ENCODE measurements around the gene LRRC63.
"Not testable (repeated sequence)": the region's sequence is repeated elsewhere in the genome, so short reads cannot be mapped to it uniquely, and the experiment has no call there.

Gene LRRC63

DNA sequence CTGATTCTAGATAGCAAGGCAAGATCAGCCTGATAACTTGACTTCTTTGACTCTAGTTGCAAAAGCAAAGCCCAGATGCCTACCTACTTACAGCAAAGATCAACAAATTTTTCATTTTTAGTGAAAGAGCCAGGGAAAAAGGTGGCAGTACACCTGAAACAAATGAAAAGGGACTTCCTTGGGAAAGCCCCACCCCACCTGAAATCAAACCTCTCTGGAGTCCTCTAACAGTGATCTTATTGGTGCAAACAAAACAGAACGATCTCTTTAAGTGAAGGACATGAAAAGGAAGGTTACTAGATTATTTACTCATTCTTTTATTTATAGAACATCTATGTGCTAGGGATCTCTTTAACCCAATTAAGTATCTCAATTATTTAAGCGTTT, 29.2 kb upstream of the LRRC63 start:
- no peak for DNase-seq

DNA sequence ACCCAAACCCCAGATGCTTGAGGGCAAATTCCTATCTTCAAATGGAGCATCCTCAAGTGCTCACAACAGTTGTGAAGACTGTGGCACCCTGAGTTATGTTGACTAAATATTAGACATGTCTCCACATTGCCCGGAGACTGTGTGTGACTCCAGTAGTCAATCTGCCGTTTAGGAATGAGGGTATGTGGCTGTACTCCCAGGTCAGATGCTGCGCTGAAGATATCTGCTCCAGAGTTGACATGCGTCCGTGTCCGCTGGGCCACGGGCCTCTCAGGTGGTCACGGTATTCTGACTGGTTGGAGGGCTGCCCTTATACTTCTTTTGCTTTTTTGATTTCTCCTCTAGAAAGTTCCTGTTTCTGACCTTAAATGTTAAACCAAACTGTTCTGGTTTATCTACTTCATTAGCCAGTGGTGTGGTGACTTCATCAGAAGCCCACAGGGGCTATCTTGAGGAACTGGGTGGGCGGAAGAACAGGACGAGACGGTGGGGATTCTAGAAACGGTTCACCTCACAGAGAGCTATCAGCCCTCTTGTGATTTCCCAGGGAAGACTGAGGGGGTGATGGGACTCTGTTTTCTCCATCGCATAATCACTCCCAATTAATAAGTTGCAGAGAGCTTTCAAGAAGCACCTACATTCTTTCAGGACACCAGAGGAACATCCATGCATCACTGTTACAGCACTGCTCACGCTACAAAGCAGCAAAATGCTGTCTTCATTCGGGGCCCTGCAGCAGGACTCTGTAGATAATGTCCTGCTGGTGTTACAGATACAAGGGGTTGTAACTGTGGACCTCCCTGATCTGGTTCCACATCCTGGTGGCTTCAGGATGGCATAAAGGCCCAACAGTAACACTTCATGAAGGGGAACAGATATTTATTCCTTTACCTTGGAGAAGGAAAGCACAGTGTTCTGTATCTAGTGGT, 28.4 kb upstream of the LRRC63 start:
- no peak for DNase-seq

GRCh38 chr13:46184277-46184699, 27.4 kb upstream of the LRRC63 start:
- DNase-seq = no peak

- DNase-seq = no peak
Observed at GRCh38 chr13:46185634-46186033, 26.1 kb upstream of the LRRC63 start.

- DNase-seq = no peak
Observed at GRCh38 chr13:46192412-46192811, 19.3 kb upstream of the LRRC63 start.

- DNase-seq = no peak
Observed at GRCh38 chr13:46195016-46195415, 16.7 kb upstream of the LRRC63 start.

DNA sequence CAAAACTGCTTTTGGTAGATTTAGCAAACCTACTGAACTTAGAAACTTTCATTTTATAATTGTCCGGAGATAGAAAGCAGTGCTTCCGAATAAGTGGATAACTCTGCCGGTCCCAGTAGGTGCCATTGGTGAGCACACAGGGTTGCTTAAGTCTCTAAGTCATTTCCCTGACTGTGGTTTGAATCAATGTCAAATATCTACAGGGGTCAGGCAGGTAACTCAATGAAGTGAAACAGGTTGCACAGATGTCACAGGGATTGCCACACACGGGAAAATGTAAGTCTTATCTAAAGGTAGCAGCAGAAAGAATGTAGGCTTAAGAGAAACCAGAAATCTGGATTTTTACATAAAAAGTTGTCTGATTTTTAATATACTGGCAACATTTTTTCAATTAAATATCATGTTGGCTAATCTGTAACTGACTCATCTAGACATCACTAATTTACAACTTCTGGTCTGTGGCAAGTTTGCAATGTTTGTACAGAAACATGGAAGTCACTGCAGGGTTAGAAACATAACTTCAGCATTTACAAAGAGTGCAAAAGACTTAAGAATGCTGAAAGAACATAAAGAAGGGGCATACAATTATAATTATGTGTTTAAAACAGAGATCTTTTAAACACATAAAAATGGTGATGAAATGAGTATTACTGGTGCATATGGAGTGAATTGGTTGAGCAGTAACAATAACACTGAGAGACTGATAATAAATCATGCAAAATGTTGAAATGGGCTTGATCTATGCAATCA, 14.3 kb upstream of the LRRC63 start:
- no peak for DNase-seq

GRCh38 chr13:46198696-46199193, 13.0 kb upstream of the LRRC63 start:
- no peak for DNase-seq

GRCh38 chr13:46202188-46202795, 9.4 kb upstream of the LRRC63 start:
- DNase-seq = no peak

- no peak for DNase-seq
Observed at GRCh38 chr13:46202966-46203365, 8.8 kb upstream of the LRRC63 start.

DNA sequence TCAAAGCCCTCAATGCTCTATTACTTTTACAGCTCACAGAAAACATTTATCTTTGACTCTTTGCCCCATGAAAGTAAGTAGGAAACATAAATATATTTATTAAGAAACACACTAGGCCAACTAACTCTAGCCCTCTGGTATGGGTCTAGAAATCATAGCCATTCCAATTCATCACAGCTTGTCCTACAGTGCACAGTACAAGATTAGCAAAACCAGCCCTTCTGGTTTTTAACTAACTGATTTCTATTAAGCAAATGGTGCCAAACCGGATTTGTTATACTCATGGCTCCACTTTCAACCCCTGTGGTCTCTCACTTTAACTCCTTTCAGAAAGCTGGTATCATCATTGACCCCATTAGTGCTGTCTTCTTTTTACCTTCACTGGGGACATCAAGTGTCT, 5.6 kb upstream of the LRRC63 start:
- no peak for DNase-seq

DNA sequence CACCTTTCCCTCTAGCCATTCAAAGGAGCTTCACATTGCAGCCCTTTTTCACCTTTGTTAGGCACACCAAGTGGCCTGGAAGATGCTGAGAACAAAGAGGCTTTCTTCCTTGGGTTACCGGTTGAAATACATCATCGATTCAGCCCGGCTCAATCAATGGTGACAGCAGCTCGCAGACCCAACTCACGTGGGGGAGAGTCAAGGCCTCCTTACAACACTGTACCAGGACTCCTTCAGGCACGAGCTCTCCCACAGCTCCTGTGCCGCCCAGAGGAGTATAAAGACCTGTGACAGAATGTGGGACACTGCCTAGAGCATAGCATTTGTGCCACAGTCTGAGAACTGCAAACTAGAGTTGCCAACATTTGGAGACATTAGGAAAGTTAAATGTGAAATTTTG, 3.9 kb upstream of the LRRC63 start:
- no peak for DNase-seq

DNA sequence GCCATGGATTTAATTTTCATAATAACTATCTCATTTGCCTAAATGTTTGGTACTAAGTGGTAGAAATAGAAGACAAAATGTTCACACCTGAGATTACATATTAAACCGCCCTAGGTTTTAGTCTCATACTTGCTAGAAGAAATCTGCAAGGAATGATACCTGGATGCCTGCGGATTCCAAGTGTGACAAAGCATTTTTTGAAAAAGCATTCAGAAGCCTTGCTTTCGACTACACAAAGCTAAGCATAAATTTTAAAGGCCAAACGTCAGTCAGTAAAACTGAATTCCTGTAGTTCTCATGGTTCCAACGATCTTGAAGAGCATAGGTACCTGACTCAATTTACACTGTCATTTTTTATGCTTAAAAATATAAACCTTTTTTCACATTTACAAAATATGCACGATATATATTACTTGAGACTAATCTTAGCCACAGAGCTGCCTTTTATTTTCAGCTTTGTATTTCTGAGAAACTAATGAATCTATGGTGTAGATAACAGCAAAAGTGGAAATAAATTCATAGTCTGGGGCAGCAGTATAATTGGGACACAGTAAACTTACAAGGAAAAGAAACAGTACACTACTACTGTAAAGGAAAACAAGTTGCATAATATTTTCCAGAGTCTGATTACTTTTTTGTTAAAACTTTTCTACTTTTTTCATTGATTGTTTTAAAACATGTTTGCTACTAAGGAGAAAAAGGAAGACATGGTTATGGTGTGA, 1.2 kb upstream of the LRRC63 start:
- DNase-seq = no peak

DNA sequence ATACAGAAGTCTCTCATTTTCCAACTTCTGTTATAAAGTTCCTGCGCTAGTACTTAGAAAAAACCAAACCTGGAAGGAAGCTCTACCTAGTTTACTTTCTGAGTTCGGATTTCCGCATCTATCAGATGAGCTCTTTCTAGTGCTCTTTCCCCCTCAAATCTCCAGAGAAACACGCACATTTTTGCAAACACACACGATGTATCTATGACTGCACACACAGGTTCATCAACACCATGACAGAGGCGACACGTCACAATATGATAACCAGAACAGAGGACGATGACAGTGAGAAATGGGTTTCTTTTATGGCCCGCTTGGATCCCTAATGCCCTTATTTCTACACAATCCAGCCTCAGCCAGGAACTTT, 629 bp upstream of the LRRC63 start:
- no peak for DNase-seq

DNA sequence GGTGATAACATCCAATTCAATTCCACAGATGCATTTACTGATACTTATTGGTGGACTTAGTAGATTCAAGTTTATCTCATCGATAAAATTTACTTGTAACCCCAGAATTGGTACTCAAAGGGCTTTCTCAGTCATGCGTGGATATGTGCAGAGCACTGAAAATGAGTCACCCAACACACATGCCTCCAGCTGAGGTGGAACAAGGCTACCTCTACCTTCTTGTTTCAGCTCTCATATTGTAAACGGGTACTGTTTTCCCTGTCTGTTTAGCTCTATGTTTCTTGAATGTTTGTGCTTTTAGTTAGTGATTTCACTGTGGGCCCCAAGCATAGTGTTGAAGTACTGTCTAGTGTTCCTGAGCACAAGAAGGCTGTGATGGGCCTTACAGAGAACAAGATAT, 1.5 kb downstream of the LRRC63 start:
- no peak for DNase-seq

DNA sequence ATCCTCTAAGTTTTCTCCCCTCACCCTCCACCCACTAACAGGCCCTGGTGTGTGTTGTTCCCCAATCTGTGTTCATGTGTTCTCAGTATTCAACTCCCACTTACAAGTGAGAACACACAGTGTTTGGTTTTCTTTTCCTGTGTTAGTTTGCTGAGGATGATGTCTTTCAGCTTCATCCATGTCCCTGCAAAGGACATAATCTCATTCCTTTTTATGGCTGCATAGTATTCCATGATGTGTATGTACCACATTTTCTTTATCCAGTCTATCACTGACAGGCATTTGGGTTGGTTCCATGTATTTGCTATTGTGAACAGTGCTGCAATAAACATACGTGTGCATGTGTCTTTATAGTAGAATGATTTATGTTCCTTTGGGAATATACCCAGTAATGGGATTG, 3.0 kb downstream of the LRRC63 start:
- not testable (repeated sequence) for DNase-seq

GRCh38 chr13:46220234-46220633, 8.5 kb downstream of the LRRC63 start:
- DNase-seq = not testable (repeated sequence)

DNA sequence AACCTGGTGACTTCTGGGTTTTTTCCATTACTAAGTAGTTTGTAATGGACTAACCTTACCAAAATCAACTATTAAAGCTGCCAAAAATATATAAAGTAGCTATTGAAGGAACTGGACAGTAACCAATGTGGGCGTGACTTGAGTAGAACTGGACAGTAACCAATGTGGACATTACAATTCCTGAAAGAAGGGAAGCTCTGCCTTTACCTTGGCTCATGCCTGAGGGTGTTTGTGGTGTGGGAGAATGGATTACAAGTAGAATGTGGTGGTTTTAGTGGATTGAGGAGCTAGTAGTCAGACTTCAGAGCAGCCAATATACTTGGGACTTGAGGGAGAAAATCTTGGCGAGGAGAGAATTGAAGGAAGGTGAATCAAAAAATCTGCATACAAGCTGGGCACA, 17.5 kb downstream of the LRRC63 start:
- no peak for DNase-seq

GRCh38 chr13:46232281-46232680, 20.6 kb downstream of the LRRC63 start:
- DNase-seq = no peak

GRCh38 chr13:46235286-46235685, 23.6 kb downstream of the LRRC63 start:
- no peak for DNase-seq

DNA sequence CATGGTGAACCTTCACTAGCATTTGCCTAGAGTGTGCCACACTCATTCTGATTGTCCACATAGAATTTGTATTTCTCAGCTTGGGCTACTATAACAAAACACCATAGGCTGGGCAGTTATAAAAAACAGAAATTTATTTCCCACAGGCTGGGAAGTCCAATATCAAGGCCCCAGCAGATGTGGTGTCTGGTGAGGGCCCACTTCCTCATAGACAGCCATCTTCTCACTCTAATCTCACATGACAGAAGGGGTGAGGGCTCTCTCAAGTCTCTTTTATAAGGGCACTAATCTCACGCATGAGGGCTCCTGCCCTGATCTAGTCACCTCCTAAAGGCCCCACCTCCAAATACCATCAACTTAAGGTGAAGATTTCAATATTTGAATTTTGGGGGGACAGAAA, 53.6 kb downstream of the LRRC63 start:
- no peak for DNase-seq

DNA sequence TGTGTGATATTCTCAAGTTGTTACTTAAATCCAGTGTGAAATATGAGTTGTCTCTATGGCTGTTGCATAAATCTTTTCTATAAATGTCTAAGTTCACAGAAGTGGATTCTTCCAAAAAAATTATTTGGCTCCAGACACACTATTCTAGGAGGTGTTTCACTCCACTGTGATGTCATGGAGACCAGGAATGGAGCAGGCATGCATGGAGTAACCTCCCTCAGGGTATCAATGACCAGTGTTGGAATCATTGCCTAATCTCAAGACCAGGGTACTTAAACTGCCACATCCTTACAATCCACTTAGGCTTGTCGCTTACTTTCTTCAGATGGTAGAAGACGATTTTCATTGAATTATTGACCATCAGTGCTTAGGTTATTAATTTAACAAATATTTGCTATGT, 55.4 kb downstream of the LRRC63 start:
- DNase-seq = no peak

DNA sequence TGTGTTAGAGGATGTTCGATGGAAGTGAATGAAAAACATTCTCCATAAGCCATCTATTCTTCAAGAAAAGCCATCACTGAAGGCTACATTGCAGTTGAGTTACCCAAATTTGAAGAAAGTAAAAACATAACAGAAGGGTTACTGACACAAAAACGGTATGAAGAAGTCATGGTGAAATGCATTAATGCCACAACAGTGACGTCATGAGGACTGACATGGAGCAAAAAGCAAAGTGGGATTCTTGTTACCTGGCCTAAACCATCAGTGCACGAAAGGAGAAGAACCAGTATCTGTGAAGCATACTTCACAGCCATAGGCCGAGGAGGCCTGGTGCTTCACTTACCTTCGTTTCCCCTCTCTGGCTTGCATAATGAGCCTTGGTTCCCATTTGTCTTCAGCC, 58.7 kb downstream of the LRRC63 start:
- DNase-seq = no peak

Measured in NCI-H1436 treated with DMSO at 0.1 percent for 48 hours (cell line).